Brain microvascular endothelial cell (primary cell): Measurements from ENCODE around the gene HOXA6.

Experiments used
- DNase-seq: peaks from one replicate; pipeline ENCODE4 v3.0.0-alpha.2; 2020
- H3K27ac ChIP-seq: fragments of 250-450 bp; sonication (Bioruptor Pico); 2 replicates; pipeline ENCODE4 v1.5.1; 2020; ENCODE audit warnings: mild to moderate bottlenecking, moderate library complexity
- H3K27me3 ChIP-seq: fragments of 250-450 bp; sonication (Bioruptor Pico); replicated peaks from 2 replicates; pipeline ENCODE4 v1.5.1; 2020; ENCODE audit warnings: mild to moderate bottlenecking
- H3K36me3 ChIP-seq: fragments of 250-450 bp; sonication (Bioruptor Pico); replicated peaks from 2 replicates; pipeline ENCODE4 v1.5.1; 2020; ENCODE audit warnings: mild to moderate bottlenecking
- H3K4me3 ChIP-seq: 2 replicates; pipeline ENCODE4 v1.5.1; 2011; ENCODE audit warnings: low read depth, mild to moderate bottlenecking, control low read depth, low read length, moderate library complexity
- in situ Hi-C: cut with HindIII; loops from 2 replicates; pipeline ENCODE4 v1.10.0; 2017; ENCODE audit warnings: low sequenced_read_pairs, low pct_ligation_motif_present
- TF ChIP-seq, protein P1 (sequence below): IDR thresholded peaks from 2 replicates; pipeline ENCODE4 v1.5.1; 2011; ENCODE audit warnings: low read depth, mild to moderate bottlenecking, moderate library complexity, low read length, control low read depth, inconsistent platforms; ENCODE audit errors: missing control alignments

The HOXA6 gene

DNA sequence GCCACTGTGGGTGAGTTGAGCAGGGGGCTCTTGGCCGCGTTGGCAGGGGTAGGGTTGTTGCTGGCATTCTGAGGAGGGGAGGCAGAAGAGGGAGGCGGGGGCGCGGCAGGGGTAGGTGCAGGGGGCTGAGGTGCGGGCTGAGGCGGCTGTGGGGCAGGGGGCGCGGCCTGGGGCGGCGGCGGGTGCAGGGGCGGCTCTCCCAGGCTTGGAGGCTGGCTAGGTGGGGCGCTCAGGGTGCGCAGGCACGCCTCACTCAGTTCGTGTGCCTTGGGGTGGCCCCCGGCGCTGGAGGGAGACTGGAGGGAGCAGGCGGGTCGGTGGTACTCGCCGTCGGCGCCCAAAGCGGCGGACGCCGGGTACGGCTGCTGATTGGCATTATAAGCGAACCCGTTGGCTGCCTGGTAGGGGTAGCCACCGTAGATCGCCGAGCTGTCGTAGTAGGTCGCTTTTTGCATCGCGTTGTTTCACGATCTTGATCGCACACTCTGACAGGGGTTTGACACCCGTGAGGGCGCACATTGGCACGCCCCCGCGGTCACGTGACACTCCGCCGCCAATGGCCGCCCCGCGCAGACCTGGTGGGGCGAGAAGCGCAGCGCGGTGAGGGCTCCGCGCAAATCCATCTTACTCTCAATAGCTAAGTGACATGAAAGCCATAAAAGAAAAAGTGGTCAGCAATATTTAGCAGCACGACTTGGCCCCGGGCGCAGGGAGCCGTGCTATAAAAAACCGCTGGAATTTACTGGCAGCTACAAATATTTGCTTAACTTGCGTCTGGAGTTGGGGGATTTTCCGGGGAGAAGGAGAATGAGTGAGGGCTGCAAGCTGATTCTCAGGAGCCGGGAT lies 37.2 kb downstream of the HOXA6 start:
- TF ChIP-seq, protein P1, sequence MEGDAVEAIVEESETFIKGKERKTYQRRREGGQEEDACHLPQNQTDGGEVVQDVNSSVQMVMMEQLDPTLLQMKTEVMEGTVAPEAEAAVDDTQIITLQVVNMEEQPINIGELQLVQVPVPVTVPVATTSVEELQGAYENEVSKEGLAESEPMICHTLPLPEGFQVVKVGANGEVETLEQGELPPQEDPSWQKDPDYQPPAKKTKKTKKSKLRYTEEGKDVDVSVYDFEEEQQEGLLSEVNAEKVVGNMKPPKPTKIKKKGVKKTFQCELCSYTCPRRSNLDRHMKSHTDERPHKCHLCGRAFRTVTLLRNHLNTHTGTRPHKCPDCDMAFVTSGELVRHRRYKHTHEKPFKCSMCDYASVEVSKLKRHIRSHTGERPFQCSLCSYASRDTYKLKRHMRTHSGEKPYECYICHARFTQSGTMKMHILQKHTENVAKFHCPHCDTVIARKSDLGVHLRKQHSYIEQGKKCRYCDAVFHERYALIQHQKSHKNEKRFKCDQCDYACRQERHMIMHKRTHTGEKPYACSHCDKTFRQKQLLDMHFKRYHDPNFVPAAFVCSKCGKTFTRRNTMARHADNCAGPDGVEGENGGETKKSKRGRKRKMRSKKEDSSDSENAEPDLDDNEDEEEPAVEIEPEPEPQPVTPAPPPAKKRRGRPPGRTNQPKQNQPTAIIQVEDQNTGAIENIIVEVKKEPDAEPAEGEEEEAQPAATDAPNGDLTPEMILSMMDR, result no peak
- in situ Hi-C loops, result no loop called here
- peak overlapping the region; percentile 30 for H3K4me3 ChIP-seq

DNA sequence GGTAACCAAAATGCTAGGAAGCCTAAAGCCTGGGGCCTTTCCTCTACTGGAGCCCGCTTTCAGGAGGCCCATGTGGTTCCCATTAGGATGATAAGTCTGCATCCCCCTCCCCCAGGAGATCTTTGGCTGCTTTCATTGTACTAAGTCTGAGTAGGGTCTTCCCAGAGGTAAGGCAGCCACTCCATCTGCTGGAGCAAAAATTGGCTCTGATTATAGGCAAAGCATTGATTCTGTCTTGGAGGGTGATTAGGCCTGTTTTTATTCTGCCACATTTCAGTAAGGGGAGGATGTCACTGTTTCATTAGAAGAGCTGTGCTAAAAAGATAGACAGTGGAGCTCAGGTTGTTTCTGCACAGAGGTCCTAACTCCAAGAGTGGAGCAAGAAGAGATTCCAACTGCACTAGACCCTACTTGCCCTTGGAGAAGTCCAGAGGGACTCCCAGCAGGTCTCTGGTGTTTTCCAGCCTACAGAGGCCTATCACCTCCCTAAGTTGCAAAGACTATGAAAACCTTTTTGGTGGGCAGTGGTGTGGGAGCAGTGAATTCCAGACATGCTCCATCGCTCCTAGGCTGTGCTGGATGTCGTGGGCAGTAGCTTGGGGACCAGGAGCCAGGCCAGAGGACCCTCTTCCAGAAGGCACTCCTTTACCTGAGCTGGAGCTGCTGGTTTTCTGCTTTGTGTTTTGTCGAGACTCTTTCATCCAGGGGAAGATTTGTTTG lies 37.9 kb downstream of the HOXA6 start:
- Histone ChIP-seq H3K27ac (no peak overlapping the region), H3K27me3 (peaks cover 92% of the 10 kb centered on the region)

More for the DNA sequence above, 37.2 kb downstream of the HOXA6 start:
- Histone ChIP-seq H3K27me3 (peaks cover 91% of the 10 kb centered on the region), H3K27ac (no peak overlapping the region), H3K36me3 (no peaks in the 10 kb centered on the region)
- DNase-seq, result no peak

DNA sequence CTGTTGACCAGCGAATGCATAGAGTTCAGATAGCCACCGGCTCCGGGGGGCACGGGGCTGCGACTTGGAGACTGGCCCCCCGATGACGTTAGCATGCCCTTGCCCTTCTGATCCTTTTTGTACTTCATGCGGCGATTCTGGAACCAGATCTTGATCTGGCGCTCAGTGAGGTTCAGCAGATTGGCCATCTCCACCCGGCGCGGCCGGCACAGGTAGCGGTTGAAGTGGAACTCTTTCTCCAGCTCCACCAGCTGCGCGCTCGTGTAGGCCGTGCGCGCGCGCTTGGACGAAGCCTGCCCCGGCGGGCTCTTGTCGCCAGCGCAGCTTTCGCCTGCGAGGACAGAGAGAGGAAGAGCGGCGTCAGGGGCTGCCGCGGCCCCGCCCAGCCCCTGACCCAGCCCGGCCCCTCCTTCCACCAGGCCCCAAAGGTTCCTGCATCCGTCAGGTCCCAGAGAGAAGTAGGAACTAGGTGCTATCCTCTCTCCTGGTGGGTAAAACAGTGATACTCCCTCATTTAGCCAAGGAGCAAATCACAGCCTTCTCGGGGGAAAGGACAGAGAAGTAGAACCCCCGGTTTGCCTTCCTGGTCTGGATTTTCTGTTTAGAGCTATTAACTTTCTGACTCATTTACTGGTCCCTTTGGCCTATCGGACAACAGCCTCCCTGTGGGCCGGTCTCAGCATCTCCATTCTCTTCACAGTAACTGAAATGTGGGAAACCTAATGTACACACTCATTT lies 39.0 kb downstream of the HOXA6 start:
- DNase-seq, result no peak
- Histone ChIP-seq H3K27ac (no peak overlapping the region), H3K27me3 (peaks cover 98% of the 10 kb centered on the region), H3K36me3 (no peaks in the 10 kb centered on the region), H3K4me3 (peak overlapping the region; percentile 15)
- in situ Hi-C loops, result no loop called here
- TF ChIP-seq, protein P1, result no peak

More for the DNA sequence above, 37.9 kb downstream of the HOXA6 start:
- in situ Hi-C loops, result no loop called here
- no peaks in the 10 kb centered on the region for H3K36me3 ChIP-seq
- DNase-seq, result no peak
- TF ChIP-seq, protein P1, result no peak
- no peak overlapping the region for H3K4me3 ChIP-seq

DNA sequence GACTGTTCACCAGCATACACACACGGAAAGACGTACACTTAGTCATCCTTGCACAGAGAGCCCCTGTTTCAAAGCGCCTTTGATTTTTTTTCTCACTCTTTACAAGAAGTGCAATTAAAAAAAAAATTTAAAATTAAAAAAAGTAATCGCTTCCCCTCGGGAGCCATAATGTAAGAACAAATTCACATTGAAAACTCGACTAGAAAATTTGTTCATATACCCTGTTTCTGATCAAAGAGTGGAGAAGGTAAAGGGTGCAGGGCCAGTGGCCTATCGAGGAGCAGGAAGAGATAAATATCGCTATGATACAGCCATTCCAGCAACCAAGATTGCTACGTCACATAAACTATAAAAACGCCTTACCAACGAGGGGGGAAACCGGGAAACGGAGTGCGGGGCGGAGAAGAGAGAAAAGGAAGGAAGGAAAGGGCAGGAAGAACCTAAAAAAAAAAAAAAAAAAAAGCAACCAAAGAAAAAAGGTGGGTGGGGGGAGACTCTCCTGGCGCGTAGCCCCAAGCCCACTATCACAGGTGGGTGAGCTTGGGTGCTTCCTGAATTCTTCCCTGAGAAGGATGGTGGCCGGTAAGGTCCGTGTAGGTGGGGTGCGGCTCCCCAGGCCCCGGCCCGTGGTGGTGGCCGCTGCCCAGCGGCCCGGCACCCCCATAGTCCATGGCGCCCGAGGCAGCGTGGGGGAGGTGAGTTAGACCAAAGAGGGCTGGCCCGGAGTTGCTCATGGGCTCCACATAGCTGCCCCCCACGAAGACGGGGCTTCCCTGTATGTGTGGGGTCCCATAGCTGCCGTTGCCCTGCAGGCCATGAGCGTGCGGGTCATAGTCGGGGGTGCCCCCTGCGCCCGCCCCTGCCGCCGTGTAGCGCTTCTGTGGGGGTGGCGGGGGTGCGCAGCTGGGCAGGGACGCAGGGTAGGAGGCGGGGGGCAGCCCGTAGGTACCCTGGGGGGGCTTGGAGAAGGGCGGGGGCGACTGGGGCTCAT lies 39.9 kb downstream of the HOXA6 start:
- Histone ChIP-seq H3K27me3 (peaks cover 98% of the 10 kb centered on the region), H3K36me3 (no peaks in the 10 kb centered on the region), H3K27ac (no peak overlapping the region), H3K4me3 (peak overlapping the region; percentile 26)
- in situ Hi-C loops, result no loop called here
- no peak for DNase-seq
- TF ChIP-seq, protein P1, result no peak

DNA sequence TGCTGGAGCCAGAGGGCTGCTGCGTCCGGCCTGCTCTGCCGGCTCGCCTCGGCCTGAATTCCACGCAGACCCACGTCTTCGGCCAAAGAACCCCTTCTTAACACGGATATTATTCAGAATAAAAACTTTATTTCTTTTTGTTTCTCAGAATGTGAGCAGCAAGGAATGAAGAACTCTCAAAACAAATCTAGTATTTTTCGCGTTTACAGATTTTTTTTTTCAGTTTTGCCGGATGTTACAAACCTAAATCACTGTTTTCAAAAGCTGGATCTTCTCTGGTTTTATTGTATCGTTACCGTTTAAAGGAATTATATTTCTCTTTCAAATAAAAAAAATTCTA lies 40.7 kb downstream of the HOXA6 start:
- Histone ChIP-seq H3K4me3 (no peak overlapping the region), H3K36me3 (no peaks in the 10 kb centered on the region), H3K27me3 (peaks cover 98% of the 10 kb centered on the region), H3K27ac (no peak overlapping the region)
- TF ChIP-seq, protein P1, result no peak
- in situ Hi-C loops, result no loop called here
- DNase-seq, result no peak
